Stomach (tissue), 9 donors: Measurements from ENCODE around the gene OXCT1. TPM values are rescaled to one million over a fixed set of nuclear protein-coding genes. Genes with fewer than 3 reads are reported as not detected.
A peak's percentile ranks its signal among the peaks of the same experiment; 100 is the strongest.

Experiments used
- DNase-seq, 2 donors: peaks; one replicate each; pipeline versions ENCODE4 v3.0.0 to v3.0.0-alpha.2; 2013 to 2019
- H3K27ac ChIP-seq, 5 donors: fragments of 200-600 bp in 4 of 5; sonication (generic) in 4 of 5; one replicate each; pipeline ENCODE4 v1.5.1; 2013 to 2019; ENCODE audit warnings: mild to moderate bottlenecking in 1 of 5, moderate library complexity in 1 of 5
- H3K27me3 ChIP-seq, 3 donors: fragments of 200-600 bp; sonication (generic); one replicate each; pipeline ENCODE4 v1.5.1; 2017 to 2019; ENCODE audit warnings: mixed run types in 1 of 3
- H3K36me3 ChIP-seq, 4 donors: fragments of 200-600 bp; sonication (generic); 1 replicate in 3 of 4; 2 replicates in 1 of 4; pipeline ENCODE4 v1.5.1; 2016 to 2019
- H3K4me1 ChIP-seq, 4 donors: fragments of 200-600 bp; sonication (generic); one replicate each; pipeline ENCODE4 v1.5.1; 2016 to 2019
- H3K4me3 ChIP-seq, 4 donors: fragments of 200-600 bp; sonication (generic) in 3 of 4; one replicate each; pipeline ENCODE4 v1.5.1; 2016 to 2019; ENCODE audit warnings: mild to moderate bottlenecking in 1 of 4
- H3K9me3 ChIP-seq, 4 donors: fragments of 200-600 bp; sonication (generic); one replicate each; pipeline ENCODE4 v1.5.1; 2016 to 2019
- CTCF ChIP-seq, 7 experiments: fragments of 450-650 bp in 4 of 7; fragments of 200-600 bp in 3 of 7; sonication (generic) in 3 of 7; IDR thresholded peaks; one replicate each; pipeline ENCODE4 v1.5.1; 2016 to 2019; ENCODE audit warnings: antibody characterized with exemption in 7 of 7, control low read depth in 2 of 7, mild to moderate bottlenecking in 1 of 7
- EP300 ChIP-seq: sonication (generic); formaldehyde crosslinking; IDR thresholded peaks from one replicate; pipeline ENCODE4 v1.6.1; 2017; ENCODE audit warnings: antibody characterized with exemption
- POLR2A ChIP-seq, 4 donors: fragments of 450-650 bp; IDR thresholded peaks; one replicate each; pipeline ENCODE4 v1.6.1; 2016; ENCODE audit warnings: antibody characterized with exemption in 4 of 4, control low read depth in 2 of 4, mild to moderate bottlenecking in 1 of 4, moderate library complexity in 1 of 4
- POLR2AphosphoS5 ChIP-seq, 3 donors: sonication (generic); formaldehyde crosslinking; IDR thresholded peaks; one replicate each; pipeline ENCODE4 v1.6.1; 2016; ENCODE audit warnings: antibody characterized with exemption in 3 of 3
- WGBS, 5 donors: extraction: QIAGEN DNeasy Blood & Tissue Kit in 3 of 5; methylation state at CpG; one replicate each; pipeline versions ENCODE4 v1.1.5 to v1.1.7; 2013 to 2018; 5-methylcytosine and 5-hydroxymethylcytosine counted together
- intact Hi-C: fragments of 100-400 bp; cut with DNase I; formaldehyde crosslinking; loops from one replicate; pipeline ENCODE4 v1.15.1; 2023; ENCODE audit warnings: low total_unique reads
- polyA plus RNA-seq, 3 donors: library from polyadenylated mRNA; stranded (reverse); fragments of 200-250 nt; gene quantifications; one replicate each; pipeline ENCODE4 v1.2.3, GENCODE V29; 2013
- total RNA-seq, 5 donors: library from RNA; depleted of rRNA; stranded (reverse); fragments of >200 nt; gene quantifications; one replicate each; pipeline versions ENCODE4 v1.1.0 to v1.2.3, GENCODE V29; 2014 to 2016
- donor health status: healthy with polysubstance abuse.
- donor health status: Bipolar disorder and iron deficiency.
- donor health status: healthy.

The OXCT1 gene
- total and polyA plus RNA-seq, 8 donors: 4.1 to 33.3 (median 14.8) TPM

- Histone ChIP-seq H3K36me3 (peaks cover 0 to 8% (median 2%) of the 10 kb centered on the region in 4 donors), H3K27ac (no peak overlapping the region), H3K9me3 (no peaks in the 10 kb centered on the region), H3K4me3 (no peak overlapping the region), H3K4me1 (peaks cover 0 to 37% (median 11%) of the 10 kb centered on the region in 4 donors), H3K27me3 (no peaks in the 10 kb centered on the region)
- peak in 1 of 2 donors; percentile 53 for DNase-seq
- intact Hi-C loops: no loop called here
- no peak for TF ChIP-seq POLR2A (IDR thresholded peaks at IDR 0.05)
- no peak for TF ChIP-seq EP300
- TF ChIP-seq CTCF (IDR thresholded peaks at IDR 0.05): no peak
- 30 to 62% (median 46%) methylated on average over 2 of the region's 2 CpGs for WGBS, 5 donors
These were observed 81.3 kb downstream of the OXCT1 start for GRCh38 chr5:41788941-41789368.

DNA sequence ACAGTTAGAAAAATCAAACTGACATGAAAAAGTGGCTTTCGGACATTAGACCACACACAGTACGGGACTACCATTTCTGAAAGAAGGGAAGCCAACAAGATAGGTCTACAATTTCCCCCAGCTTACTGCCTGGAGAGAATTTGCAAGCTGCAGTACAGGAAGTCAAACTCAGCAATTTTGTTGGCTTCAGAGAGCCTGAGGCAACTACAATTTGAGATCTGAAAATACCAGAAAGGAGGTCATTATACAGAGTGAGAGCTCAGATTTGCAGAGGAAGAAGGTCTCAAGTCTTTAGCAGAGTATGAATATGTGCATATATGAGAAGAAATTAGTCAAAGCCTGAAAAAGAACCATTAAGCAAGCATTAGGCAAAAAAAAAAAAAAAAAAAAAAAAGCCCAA lies 83.0 kb downstream of the OXCT1 start:
- TF ChIP-seq POLR2A (IDR thresholded peaks at IDR 0.05) (no peak), EP300 (no peak), CTCF (IDR thresholded peaks at IDR 0.05) (no peak), POLR2AphosphoS5 (IDR thresholded peaks at IDR 0.05) (no peak)
- Histone ChIP-seq H3K9me3 (no peaks in the 10 kb centered on the region), H3K4me3 (no peak overlapping the region), H3K4me1 (peaks cover 0 to 37% (median 9%) of the 10 kb centered on the region in 4 donors), H3K27me3 (no peaks in the 10 kb centered on the region), H3K27ac (no peak overlapping the region), H3K36me3 (peaks cover 0 to 23% (median 5%) of the 10 kb centered on the region in 4 donors)
- WGBS, 5 donors: 82 to 96% (median 89%) methylated on average over 2 of the region's 2 CpGs
- no peak for DNase-seq
- intact Hi-C loops: no loop called here

DNA sequence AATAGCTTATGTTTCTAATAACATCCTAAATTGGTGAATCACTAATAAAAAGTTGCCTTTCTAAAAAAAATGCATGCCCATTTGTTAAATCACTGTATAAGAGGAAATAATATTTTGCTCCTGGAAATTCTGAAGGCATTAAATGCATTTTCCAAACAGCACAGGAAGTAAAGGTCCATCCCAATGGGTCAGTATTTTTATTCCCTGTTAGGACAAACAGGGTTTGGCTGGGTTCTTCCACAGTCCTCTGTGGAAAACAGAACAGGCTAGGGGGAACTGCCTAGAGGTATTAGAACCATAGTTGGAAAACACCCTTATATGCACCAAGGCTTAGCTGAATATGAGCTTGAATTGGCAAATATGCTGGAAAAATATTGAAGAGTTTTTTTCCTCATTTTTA lies 85.2 kb downstream of the OXCT1 start:
- no peak overlapping the region for H3K4me3 ChIP-seq
- H3K9me3 ChIP-seq: no peaks in the 10 kb centered on the region
- peaks cover 0 to 25% (median 8%) of the 10 kb centered on the region in 4 donors for H3K36me3 ChIP-seq
- H3K4me1 ChIP-seq: peaks cover 0 to 28% (median 9%) of the 10 kb centered on the region in 4 donors
- DNase-seq: no peak
- no peak overlapping the region for H3K27ac ChIP-seq
- intact Hi-C loops: no loop called here
- TF ChIP-seq EP300: no peak
- no peak for TF ChIP-seq POLR2AphosphoS5 (IDR thresholded peaks at IDR 0.05)
- no peak for TF ChIP-seq CTCF (IDR thresholded peaks at IDR 0.05)
- no peak for TF ChIP-seq POLR2A (IDR thresholded peaks at IDR 0.05)
- no peaks in the 10 kb centered on the region for H3K27me3 ChIP-seq

- Histone ChIP-seq H3K4me1 (peaks cover 0 to 12% (median 0%) of the 10 kb centered on the region in 4 donors), H3K9me3 (no peaks in the 10 kb centered on the region), H3K36me3 (peaks cover 0 to 12% (median 4%) of the 10 kb centered on the region in 4 donors), H3K4me3 (no peak overlapping the region), H3K27me3 (no peaks in the 10 kb centered on the region), H3K27ac (no peak overlapping the region)
- no peak for DNase-seq
- intact Hi-C loops: no loop called here
- WGBS, 5 donors: 94 to 97% (median 95%) methylated on average over 3 of the region's 3 CpGs
- no peak for TF ChIP-seq POLR2AphosphoS5 (IDR thresholded peaks at IDR 0.05)
- TF ChIP-seq POLR2A (IDR thresholded peaks at IDR 0.05): no peak
- no peak for TF ChIP-seq CTCF (IDR thresholded peaks at IDR 0.05)
- TF ChIP-seq EP300: no peak
These were observed 91.8 kb downstream of the OXCT1 start for GRCh38 chr5:41778410-41778809.
